AG04449 (cell line): ENCODE measurements around the gene CHKA.

ENCODE experiments used
- CTCF ChIA-PET: fragments of 350-600 bp; formaldehyde crosslinking; extraction: SDS; loops from one replicate; lab custom pipeline; 2021; ENCODE audit warnings: antibody characterized with exemption; lab: Yijun Ruan, JAX
- POLR2A ChIA-PET: fragments of 400-600, 350-600 bp; formaldehyde crosslinking; extraction: SDS; loops from one replicate; lab custom pipeline; 2020; ENCODE audit warnings: antibody characterized with exemption, inconsistent platforms; lab: Yijun Ruan, JAX
- DNase-seq: peaks from one replicate; pipeline ENCODE4 v3.0.0-alpha.2; 2010; ENCODE audit warnings: low read depth, low spot score
- H3K4me3 ChIP-seq: 2 replicates; pipeline ENCODE4 v1.5.1; 2011; ENCODE audit warnings: low read depth, mild to moderate bottlenecking, control low read depth, low read length
- TF ChIP-seq, protein P1 (sequence below): IDR thresholded peaks from one replicate; pipeline ENCODE4 v1.5.1; 2011; ENCODE audit warnings: mild to moderate bottlenecking, moderate library complexity, low read length, control low read depth, inconsistent platforms; ENCODE audit not compliant: insufficient read depth; ENCODE audit errors: missing control alignments

Gene CHKA

DNA sequence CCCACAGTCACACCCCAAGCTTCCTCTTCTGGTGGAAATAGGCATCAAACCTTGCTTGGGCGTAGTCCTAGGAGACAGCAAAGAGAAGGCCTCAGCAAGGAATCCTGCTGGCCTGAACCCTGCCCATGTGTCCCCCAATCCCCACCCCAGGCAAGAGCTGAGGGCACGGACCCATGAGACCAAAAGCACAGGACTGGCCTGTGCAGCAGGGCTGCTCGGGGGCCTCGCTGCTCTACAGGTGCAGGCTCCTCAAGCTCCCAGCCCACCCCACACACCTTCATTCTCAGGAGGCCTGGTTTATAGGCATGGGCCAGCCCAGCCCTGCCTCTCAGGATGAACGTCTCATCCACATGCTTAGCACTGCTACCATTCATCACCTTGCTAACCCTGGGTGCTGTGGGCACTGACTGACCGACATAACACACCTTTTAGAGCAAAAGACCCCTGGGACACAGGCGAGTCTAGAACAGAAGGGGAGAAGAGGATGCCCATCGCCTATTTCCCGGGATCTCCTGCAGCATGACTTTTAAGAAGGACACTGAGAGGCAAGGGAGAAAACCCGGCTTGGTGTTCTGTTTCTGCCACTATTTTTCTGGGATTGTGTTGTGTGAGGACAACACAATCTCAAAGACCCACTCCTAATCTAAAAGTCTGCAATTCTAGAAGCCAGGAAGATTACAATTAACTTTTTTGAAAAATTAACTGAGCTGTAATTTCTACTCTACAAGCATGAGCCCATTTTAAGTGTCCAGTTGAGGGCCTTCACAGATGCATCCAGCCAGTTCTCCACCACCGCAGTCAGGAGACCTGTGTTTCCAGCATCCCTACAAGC lies 67.0 kb downstream of the CHKA start:
- H3K4me3 ChIP-seq = no peak overlapping the region
- TF ChIP-seq, protein P1, sequence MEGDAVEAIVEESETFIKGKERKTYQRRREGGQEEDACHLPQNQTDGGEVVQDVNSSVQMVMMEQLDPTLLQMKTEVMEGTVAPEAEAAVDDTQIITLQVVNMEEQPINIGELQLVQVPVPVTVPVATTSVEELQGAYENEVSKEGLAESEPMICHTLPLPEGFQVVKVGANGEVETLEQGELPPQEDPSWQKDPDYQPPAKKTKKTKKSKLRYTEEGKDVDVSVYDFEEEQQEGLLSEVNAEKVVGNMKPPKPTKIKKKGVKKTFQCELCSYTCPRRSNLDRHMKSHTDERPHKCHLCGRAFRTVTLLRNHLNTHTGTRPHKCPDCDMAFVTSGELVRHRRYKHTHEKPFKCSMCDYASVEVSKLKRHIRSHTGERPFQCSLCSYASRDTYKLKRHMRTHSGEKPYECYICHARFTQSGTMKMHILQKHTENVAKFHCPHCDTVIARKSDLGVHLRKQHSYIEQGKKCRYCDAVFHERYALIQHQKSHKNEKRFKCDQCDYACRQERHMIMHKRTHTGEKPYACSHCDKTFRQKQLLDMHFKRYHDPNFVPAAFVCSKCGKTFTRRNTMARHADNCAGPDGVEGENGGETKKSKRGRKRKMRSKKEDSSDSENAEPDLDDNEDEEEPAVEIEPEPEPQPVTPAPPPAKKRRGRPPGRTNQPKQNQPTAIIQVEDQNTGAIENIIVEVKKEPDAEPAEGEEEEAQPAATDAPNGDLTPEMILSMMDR = no peak
- ChIA-PET CTCF (interaction anchor here (1.2 kb wide), 1 partner anchor 11 kb away, joined by 4 read pairs; no protein-coding TSS in a partner anchor), POLR2A (interaction anchor here (3.9 kb wide), 1 partner anchor 11 kb away, joined by 17 read pairs; no protein-coding TSS in a partner anchor)
- no peak for DNase-seq

DNA sequence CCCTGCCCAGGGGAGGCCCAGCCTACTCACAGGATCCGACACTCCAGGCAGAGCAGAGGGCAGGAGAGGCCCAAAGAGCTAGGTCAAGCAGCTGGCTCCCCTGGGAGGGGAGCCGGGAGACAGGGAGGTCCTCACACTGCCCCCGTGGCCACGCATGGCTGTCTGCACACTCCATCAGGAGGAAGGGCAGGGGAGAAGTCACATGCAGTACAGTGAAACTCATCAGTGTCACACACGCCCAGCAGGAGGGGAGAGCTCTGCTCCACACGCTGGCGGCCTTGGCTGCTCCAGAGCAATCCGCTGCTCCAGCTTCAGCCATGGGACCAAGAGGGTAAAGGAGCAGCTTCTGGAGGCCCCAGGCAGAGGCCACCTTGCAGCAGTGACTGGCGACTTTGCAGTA lies 68.1 kb downstream of the CHKA start:
- H3K4me3 ChIP-seq = no peak overlapping the region
- ChIA-PET POLR2A (interaction anchor here (3.9 kb wide), 1 partner anchor 10 kb away, joined by 17 read pairs; no protein-coding TSS in a partner anchor), CTCF (interaction anchor here (1.6 kb wide), 1 partner anchor 10 kb away, joined by 5 read pairs; no protein-coding TSS in a partner anchor)
- TF ChIP-seq, protein P1 = no peak
- no peak for DNase-seq

DNA sequence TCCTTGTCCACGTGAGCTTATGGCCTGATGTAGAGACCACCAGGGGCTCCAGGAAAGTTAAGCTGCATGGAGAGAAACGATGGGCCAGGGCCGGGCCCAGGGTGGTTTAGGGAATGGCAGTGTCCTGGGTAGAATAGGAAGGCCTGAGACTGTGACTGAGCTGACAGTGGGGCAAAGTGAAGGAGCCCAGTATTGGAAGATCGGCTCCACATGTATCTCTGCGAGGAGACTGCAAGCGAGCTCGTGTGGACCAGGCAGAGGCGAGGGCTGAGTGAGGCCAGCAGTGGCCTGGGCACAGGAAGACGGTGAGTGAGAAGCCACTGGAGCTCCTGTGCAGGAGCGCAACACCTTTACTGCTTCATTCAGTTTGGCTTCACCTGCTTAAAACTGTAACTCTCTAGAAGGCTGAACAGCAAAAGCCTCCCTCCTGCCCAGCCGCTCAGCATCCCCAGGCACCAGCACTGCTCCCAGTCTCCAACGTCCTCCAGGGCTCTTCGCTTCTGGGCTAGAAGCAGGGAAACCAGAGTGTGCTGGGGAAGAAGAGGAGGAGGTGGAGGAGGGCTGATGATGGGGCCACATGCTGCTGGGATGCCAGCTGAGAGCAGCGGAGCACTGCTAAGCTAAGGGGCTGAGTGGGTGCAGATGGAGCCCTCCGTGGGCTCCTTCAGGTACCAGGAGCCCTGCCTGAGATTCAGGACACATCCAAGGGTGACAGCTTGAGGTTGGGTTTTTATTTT lies 68.9 kb downstream of the CHKA start:
- ChIA-PET POLR2A (interaction anchor here (0.6 to 3.9 kb wide), 3 partner anchors 9 to 15 kb away, joined by 3 to 17 read pairs (median 3); partner anchors contain the start of gene TCIRG1), CTCF (interaction anchor here (1.6 kb wide), 1 partner anchor 9 kb away, joined by 5 read pairs; no protein-coding TSS in a partner anchor)
- no peak for DNase-seq
- TF ChIP-seq, protein P1 = no peak
- H3K4me3 ChIP-seq = no peak overlapping the region

DNA sequence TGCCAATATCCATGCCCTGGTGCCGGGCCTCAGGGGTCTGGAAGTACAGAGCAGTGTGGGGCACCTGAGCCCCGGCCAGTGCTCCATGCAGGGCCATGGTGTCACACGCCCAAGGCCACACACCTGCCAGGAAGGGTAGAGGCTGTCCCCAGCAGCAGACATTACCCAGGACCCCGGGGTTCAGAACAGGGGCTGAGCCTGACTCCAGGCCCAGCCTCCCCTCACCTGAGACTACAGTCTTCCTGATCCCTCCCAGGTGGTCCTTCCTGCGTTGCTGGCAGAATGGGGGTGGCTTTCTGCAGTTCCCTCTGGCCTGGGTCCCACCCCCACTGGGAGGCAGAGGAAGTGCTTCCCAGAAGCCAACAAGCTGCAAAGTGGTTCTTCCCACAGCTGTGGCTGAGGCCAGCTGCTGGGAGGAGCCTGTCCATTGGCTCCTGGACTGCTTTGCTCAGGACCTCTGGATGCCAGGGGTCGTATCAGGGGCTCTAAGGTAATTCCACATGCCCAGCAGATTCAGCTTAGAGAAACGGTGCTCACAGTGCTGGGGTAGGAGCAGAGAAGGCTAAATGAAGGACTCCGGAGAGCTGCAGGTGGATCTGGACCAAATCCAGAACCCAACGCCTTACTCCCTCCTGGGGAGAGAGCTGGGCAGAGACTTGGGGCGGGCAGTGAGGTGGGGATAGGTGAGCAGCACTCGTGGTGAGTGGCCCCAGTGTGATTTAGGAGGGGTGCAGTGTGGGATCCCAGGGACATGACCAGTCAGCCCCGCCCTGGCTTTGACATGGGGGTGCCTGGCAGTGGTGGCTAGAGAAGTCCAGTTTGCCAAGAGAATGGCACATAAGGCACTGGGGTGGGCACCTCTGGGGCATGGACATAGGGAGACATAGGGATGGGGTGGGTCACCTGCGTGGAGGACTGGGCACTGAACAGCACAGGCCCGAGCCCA lies 69.7 kb downstream of the CHKA start:
- H3K4me3 ChIP-seq = no peak overlapping the region
- DNase-seq = no peak
- TF ChIP-seq, protein P1 = no peak
- CTCF ChIA-PET = interaction anchor here (1.6 kb wide), 1 partner anchor 9 kb away, joined by 5 read pairs; no protein-coding TSS in a partner anchor
- POLR2A ChIA-PET = interaction anchor here (0.6 to 3.9 kb wide), 2 partner anchors 9 to 14 kb away, joined by 3 to 17 read pairs; no protein-coding TSS in a partner anchor

DNA sequence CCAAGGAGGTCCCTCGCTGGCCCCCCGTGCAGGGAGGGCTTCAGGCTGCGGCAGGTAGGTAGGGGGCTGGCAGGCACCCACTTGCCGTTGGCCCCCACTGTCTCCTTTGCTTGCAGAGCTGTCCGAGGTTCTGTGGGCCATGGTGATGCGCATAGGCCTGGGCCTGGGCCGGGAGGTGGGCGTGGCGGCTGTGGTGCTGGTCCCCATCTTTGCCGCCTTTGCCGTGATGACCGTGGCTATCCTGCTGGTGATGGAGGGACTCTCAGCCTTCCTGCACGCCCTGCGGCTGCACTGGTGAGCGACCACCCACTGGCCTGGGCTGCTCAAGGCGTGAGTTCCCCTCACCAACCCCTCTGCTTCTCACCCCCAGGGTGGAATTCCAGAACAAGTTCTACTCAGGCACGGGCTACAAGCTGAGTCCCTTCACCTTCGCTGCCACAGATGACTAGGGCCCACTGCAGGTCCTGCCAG lies 70.8 kb downstream of the CHKA start:
- ChIA-PET POLR2A (no interaction called here), CTCF (no interaction called here)
- no peak for DNase-seq
- TF ChIP-seq, protein P1 = no peak
- no peak overlapping the region for H3K4me3 ChIP-seq
